HCT116 (cell line): ENCODE data around the gene RPAIN. TPM values are rescaled to one million over a fixed set of nuclear protein-coding genes. Genes with fewer than 3 reads are reported as not detected.

ENCODE experiments used
- ATAC-seq: fragments of 200-7000 bp; cut with Tn5 transposase; 2 replicates; pipeline ENCODE4 v1.9.1; 2020; ENCODE audit warnings: mild to moderate bottlenecking, moderate library complexity
- BruUV-seq: library from RNA; stranded (reverse); fragments of 400-500 nt; replicated peaks from 2 replicates; lab custom pipeline; 2021; lab: Mats Ljungman, UMichigan
- CTCF ChIA-PET: fragments of 300-600 bp; sonication (Branson Sonifier 250); formaldehyde crosslinking; loops from one replicate; lab custom pipeline; 2021; ENCODE audit warnings: antibody characterized with exemption; lab: Charles Lee
- POLR2A ChIA-PET: fragments of 300-600, 350-600 bp; sonication (Branson Sonifier 250); formaldehyde crosslinking; loops from one replicate; lab custom pipeline; 2021; ENCODE audit warnings: antibody characterized with exemption; lab: Charles Lee
- RAD21 ChIA-PET, 2 experiments: fragments of 300-600 bp; sonication (Branson Sonifier 250); formaldehyde crosslinking; loops; one replicate each; lab custom pipeline; 2023; ENCODE audit warnings: low total read pairs in 2 of 2; ENCODE audit not compliant: uncharacterized antibody in 2 of 2, unreplicated experiment in 2 of 2, low non-redundant PET in 1 of 2; lab: Charles Lee
- DNase-seq: peaks from one replicate; pipeline ENCODE4 v3.0.0-alpha.2; 2010; ENCODE audit warnings: low read depth, low spot score
- H2AFZ ChIP-seq: fragments of 200-600 bp; shearing (Covaris generic), sonication (generic); 2 replicates; pipeline ENCODE4 v1.6.1; 2017; ENCODE audit warnings: low read depth, mixed run types, mixed read lengths, antibody characterized with exemption, low read length; ENCODE audit not compliant: poor library complexity, severe bottlenecking
- H3K27ac ChIP-seq: 2 replicates; pipeline ENCODE4 v1.5.1; 2012; ENCODE audit warnings: low read depth, low read length
- H3K27me3 ChIP-seq: fragments of 200-600 bp; sonication (generic); 2 replicates; pipeline ENCODE4 v1.6.1; 2016; ENCODE audit warnings: mixed run types, low read length, mixed read lengths; ENCODE audit not compliant: insufficient read depth
- H3K36me3 ChIP-seq, 2 experiments: fragments of 200-500 bp in 1 of 2; fragments of 200-600 bp in 1 of 2; sonication (Bioruptor generic) in 1 of 2; sonication (generic) in 1 of 2; 2 replicates each; pipeline versions ENCODE4 v1.5.1 to v1.6.1; 2014 to 2016; ENCODE audit warnings: low read length in 2 of 2, inconsistent platforms in 1 of 2, mixed read lengths in 1 of 2, mixed run types in 1 of 2; ENCODE audit not compliant: insufficient read depth in 2 of 2, control insufficient read depth in 1 of 2
- H3K4me1 ChIP-seq, 2 experiments: fragments of 200-600 bp in 1 of 2; sonication (generic) in 1 of 2; 2 replicates each; pipeline versions ENCODE4 v1.5.1 to v1.6.1; 2012 to 2017; ENCODE audit warnings: low read length in 2 of 2, inconsistent platforms in 1 of 2, mild to moderate bottlenecking in 1 of 2, mixed read lengths in 1 of 2, mixed run types in 1 of 2, moderate library complexity in 1 of 2; ENCODE audit not compliant: insufficient read depth in 2 of 2, control insufficient read depth in 1 of 2
- H3K4me2 ChIP-seq: fragments of 200-600 bp; sonication (generic); 2 replicates; pipeline ENCODE4 v1.6.1; 2017; ENCODE audit warnings: mixed run types, low read length, mixed read lengths
- H3K4me3 ChIP-seq, 2 experiments: fragments of 200-600 bp in 1 of 2; sonication (generic) in 1 of 2; replicated peaks in 1 of 2; 2 replicates each; pipeline ENCODE4 v1.5.1; 2011 to 2016; ENCODE audit warnings: low read length in 2 of 2, control low read depth in 1 of 2, low read depth in 1 of 2, mild to moderate bottlenecking in 1 of 2, mixed read lengths in 1 of 2, mixed run types in 1 of 2
- H3K79me2 ChIP-seq: fragments of 200-600 bp; sonication (generic); 2 replicates; pipeline ENCODE4 v1.6.1; 2017; ENCODE audit warnings: mild to moderate bottlenecking, mixed run types, low read length, moderate library complexity, mixed read lengths; ENCODE audit not compliant: insufficient read depth
- H3K9ac ChIP-seq: fragments of 200-600 bp; sonication (generic); 2 replicates; pipeline ENCODE4 v1.6.1; 2016; ENCODE audit warnings: low read length, mixed read lengths
- H3K9me2 ChIP-seq: fragments of 200-600 bp; sonication (generic), shearing (Covaris generic); 2 replicates; pipeline ENCODE4 v1.6.1; 2017; ENCODE audit warnings: mixed run types, mild to moderate bottlenecking, moderate library complexity; ENCODE audit not compliant: insufficient read depth
- H3K9me3 ChIP-seq, 2 experiments: fragments of 200-500 bp in 1 of 2; fragments of 200-600 bp in 1 of 2; sonication (Bioruptor generic) in 1 of 2; sonication (generic) in 1 of 2; 2 replicates each; pipeline ENCODE4 v1.6.1; 2014 to 2017; ENCODE audit warnings: low read length in 2 of 2, mixed read lengths in 2 of 2, inconsistent platforms in 1 of 2, low read depth in 1 of 2, mild to moderate bottlenecking in 1 of 2, mixed run types in 1 of 2, moderate library complexity in 1 of 2; ENCODE audit not compliant: control insufficient read depth in 1 of 2, insufficient read depth in 1 of 2
- H4K20me1 ChIP-seq: fragments of 200-600 bp; sonication (generic), shearing (Covaris generic); 2 replicates; pipeline ENCODE4 v1.6.1; 2017; ENCODE audit warnings: mixed run types, mild to moderate bottlenecking, moderate library complexity; ENCODE audit not compliant: insufficient read depth
- CEBPB ChIP-seq: IDR thresholded peaks from 2 replicates; pipeline ENCODE4 v1.6.1; 2012; ENCODE audit warnings: low read depth
- EZH2 ChIP-seq: fragments of 200-600 bp; sonication (generic); IDR thresholded peaks from 2 replicates; pipeline ENCODE4 v1.6.1; 2017; ENCODE audit warnings: antibody characterized with exemption, mixed run types
- JUND ChIP-seq: IDR thresholded peaks from 2 replicates; pipeline ENCODE4 v1.6.1; 2012
- YY1 ChIP-seq: IDR thresholded peaks from 2 replicates; pipeline ENCODE4 v1.6.1; 2011; ENCODE audit warnings: low read length, low read depth, moderate library complexity, mild to moderate bottlenecking; ENCODE audit not compliant: insufficient replicate concordance; ENCODE audit errors: extremely low read depth
- intact Hi-C: fragments of 100-400 bp; cut with micrococcal nuclease; formaldehyde crosslinking; loops from 2 replicates; pipeline ENCODE4 v1.10.0; 2022
- total RNA-seq: library from RNA; stranded (reverse); gene quantifications from one replicate; pipeline ENCODE4 v1.2.1, GENCODE V29; 2021; ENCODE audit not compliant: unreplicated experiment
- TF ChIP-seq, protein P1 (sequence below), 3 experiments: fragments of 200-600 bp in 1 of 3; sonication (generic) in 1 of 3; IDR thresholded peaks in 2 of 3; conservative IDR thresholded peaks in 1 of 3; 2 replicates each; pipeline ENCODE4 v1.5.1; 2012 to 2017; ENCODE audit warnings: low read depth in 2 of 3, low read length in 2 of 3, antibody characterized with exemption in 1 of 3, borderline replicate concordance in 1 of 3, control low read depth in 1 of 3, mild to moderate bottlenecking in 1 of 3, mixed read lengths in 1 of 3, mixed run types in 1 of 3, moderate library complexity in 1 of 3; ENCODE audit not compliant: insufficient read depth in 1 of 3
- TF ChIP-seq, protein P2 (sequence below): IDR thresholded peaks from 2 replicates; pipeline ENCODE4 v1.6.1; 2011; ENCODE audit warnings: mild to moderate bottlenecking, low read length, moderate library complexity; ENCODE audit not compliant: insufficient replicate concordance; ENCODE audit errors: extremely low read depth

RPAIN gene
- total RNA-seq, 1 experiment from 2014 or later: 67.9 TPM

DNA sequence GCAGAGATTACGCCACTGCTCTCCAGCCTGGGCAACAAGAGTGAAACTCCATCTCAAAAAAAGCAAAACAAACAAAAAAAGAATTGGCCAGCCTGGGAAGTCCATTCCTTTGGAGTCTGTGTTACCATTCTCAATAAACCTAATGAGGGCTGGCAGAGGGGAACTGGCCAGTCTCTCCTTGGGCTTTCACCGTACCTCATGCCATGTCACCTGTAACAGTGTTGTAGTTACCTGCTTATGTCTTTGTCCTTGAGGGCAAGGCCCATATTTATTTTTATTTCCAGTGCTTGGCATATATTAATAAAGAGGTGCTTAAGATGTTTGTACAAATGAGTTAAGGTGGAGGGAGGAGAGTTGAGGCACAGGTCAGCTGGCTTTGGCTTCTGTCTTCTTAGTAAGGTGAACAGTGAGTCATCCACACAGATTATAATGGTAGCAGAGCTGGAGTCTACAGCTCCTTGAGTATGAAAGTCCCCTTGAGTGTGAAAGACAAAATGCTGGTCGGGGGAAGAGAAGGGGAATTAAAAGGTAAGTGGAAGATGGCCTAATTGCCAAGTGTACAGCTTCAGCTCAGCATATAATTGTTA is 10.5 kb downstream of the RPAIN start:
- peaks cover 63 to 70% of the 10 kb centered on the region in 2 experiments for H3K36me3 ChIP-seq
- H4K20me1 ChIP-seq: peaks cover 17% of the 10 kb centered on the region; the same call in 1 of the 2 replicates
- no peak overlapping the region for H3K27ac ChIP-seq
- H3K9ac ChIP-seq: no peak overlapping the region
- POLR2A ChIA-PET: interaction anchor here (1.2 kb wide), 1 partner anchor 8 kb away, joined by 3 read pairs; no protein-coding TSS in a partner anchor
- intact Hi-C loops: loop anchor here (10.0 kb wide), 1 partner anchor 236 kb away; the partner anchor contains the start of gene ZNF594
- no peaks in the 10 kb centered on the region for H3K9me2 ChIP-seq
- DNase-seq (no peak), ATAC-seq (0 out of 2 replicates have a peak, but pooled peaks have one; percentile 13)
- TF ChIP-seq, protein P1, sequence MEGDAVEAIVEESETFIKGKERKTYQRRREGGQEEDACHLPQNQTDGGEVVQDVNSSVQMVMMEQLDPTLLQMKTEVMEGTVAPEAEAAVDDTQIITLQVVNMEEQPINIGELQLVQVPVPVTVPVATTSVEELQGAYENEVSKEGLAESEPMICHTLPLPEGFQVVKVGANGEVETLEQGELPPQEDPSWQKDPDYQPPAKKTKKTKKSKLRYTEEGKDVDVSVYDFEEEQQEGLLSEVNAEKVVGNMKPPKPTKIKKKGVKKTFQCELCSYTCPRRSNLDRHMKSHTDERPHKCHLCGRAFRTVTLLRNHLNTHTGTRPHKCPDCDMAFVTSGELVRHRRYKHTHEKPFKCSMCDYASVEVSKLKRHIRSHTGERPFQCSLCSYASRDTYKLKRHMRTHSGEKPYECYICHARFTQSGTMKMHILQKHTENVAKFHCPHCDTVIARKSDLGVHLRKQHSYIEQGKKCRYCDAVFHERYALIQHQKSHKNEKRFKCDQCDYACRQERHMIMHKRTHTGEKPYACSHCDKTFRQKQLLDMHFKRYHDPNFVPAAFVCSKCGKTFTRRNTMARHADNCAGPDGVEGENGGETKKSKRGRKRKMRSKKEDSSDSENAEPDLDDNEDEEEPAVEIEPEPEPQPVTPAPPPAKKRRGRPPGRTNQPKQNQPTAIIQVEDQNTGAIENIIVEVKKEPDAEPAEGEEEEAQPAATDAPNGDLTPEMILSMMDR (IDR thresholded peaks at IDR 0.05 in 2 of 3, conservative IDR thresholded peaks at IDR 0.05 in 1 of 3; ENCODE audit: borderline replicate concordance in 1 of 3, insufficient read depth in 1 of 3, low read depth in 2 of 3, low read length in 2 of 3): no peak
- TF ChIP-seq, protein P2, sequence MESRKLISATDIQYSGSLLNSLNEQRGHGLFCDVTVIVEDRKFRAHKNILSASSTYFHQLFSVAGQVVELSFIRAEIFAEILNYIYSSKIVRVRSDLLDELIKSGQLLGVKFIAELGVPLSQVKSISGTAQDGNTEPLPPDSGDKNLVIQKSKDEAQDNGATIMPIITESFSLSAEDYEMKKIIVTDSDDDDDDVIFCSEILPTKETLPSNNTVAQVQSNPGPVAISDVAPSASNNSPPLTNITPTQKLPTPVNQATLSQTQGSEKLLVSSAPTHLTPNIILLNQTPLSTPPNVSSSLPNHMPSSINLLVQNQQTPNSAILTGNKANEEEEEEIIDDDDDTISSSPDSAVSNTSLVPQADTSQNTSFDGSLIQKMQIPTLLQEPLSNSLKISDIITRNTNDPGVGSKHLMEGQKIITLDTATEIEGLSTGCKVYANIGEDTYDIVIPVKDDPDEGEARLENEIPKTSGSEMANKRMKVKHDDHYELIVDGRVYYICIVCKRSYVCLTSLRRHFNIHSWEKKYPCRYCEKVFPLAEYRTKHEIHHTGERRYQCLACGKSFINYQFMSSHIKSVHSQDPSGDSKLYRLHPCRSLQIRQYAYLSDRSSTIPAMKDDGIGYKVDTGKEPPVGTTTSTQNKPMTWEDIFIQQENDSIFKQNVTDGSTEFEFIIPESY: no peak
- TF ChIP-seq CEBPB (no peak), YY1 (no peak), EZH2 (no peak), JUND (no peak)
- no peaks in the 10 kb centered on the region for H3K27me3 ChIP-seq
- H3K4me1 ChIP-seq: no peaks in the 10 kb centered on the region
- CTCF ChIA-PET: interaction anchor here (0.6 to 3.0 kb wide), 5 partner anchors 9 to 1612 kb away, joined by 3 to 10 read pairs (median 6); partner anchors contain the start of genes C1QBP and NUP88
- no peak overlapping the region for H3K4me3 ChIP-seq
- no peak overlapping the region for H2AFZ ChIP-seq
- H3K9me3 ChIP-seq: no peaks in the 10 kb centered on the region
- H3K4me2 ChIP-seq: no peak overlapping the region
- peaks cover 51% of the 10 kb centered on the region for H3K79me2 ChIP-seq
- RAD21 ChIA-PET: no interaction called here
- no TSS peak for BruUV-seq
